Activated CD8-positive, alpha-beta memory T cell treated with anti-CD3 and anti-CD28 coated beads, Interleukin-2, amount 50 U/mL, for 1 hour (primary cell): Measurements from ENCODE around the gene GAPDHS.

ENCODE experiments used
- DNase-seq: peaks from one replicate; pipeline ENCODE4 v3.0.0-alpha.2; 2020; ENCODE audit errors: extremely low read depth

The GAPDHS gene

GRCh38 chr19:35533201-35533821 is at the start of gene GAPDHS:
GAPDHS (plus strand) TSS chr19:35533456; CDS start chr19:35533528, 72 bp downstream.
- no peak for DNase-seq

GRCh38 chr19:35484252-35485036 is 48.8 kb upstream of the GAPDHS start:
- no peak for DNase-seq

GRCh38 chr19:35486268-35486708 is 47.0 kb upstream of the GAPDHS start:
- no peak for DNase-seq

GRCh38 chr19:35487656-35488182 is 45.5 kb upstream of the GAPDHS start:
- DNase-seq, result no peak

GRCh38 chr19:35488677-35489076 is 44.6 kb upstream of the GAPDHS start:
- no peak for DNase-seq

GRCh38 chr19:35490364-35490763 is 42.9 kb upstream of the GAPDHS start, which contains the start of gene KRTDAP:
KRTDAP (minus strand) TSS chr19:35490464; CDS start chr19:35490442, 22 bp downstream.
- no peak for DNase-seq

GRCh38 chr19:35491836-35492360 is 41.4 kb upstream of the GAPDHS start:
- DNase-seq, result no peak

- DNase-seq, result no peak
Observed at GRCh38 chr19:35493971-35494370, 39.3 kb upstream of the GAPDHS start.

GRCh38 chr19:35495107-35496064 is 37.9 kb upstream of the GAPDHS start:
- DNase-seq, result peak; percentile 36

GRCh38 chr19:35497406-35497805 is 35.9 kb upstream of the GAPDHS start:
- DNase-seq, result no peak

GRCh38 chr19:35498220-35498619 is 35.0 kb upstream of the GAPDHS start:
- no peak for DNase-seq

GRCh38 chr19:35498984-35499527 is 34.2 kb upstream of the GAPDHS start:
- no peak for DNase-seq

- DNase-seq, result no peak
Observed at GRCh38 chr19:35500611-35501010, 32.6 kb upstream of the GAPDHS start.

GRCh38 chr19:35501684-35502083 is 31.6 kb upstream of the GAPDHS start:
- no peak for DNase-seq

- DNase-seq, result no peak
Observed at GRCh38 chr19:35502751-35503150, 30.5 kb upstream of the GAPDHS start.

- DNase-seq, result no peak
Observed at GRCh38 chr19:35506011-35506410, 27.2 kb upstream of the GAPDHS start.

GRCh38 chr19:35507561-35507960 is 25.7 kb upstream of the GAPDHS start:
- no peak for DNase-seq

- DNase-seq, result no peak
Observed at GRCh38 chr19:35508129-35508528, 25.1 kb upstream of the GAPDHS start.

GRCh38 chr19:35509018-35509652 is 24.1 kb upstream of the GAPDHS start:
- DNase-seq, result no peak

- peak; percentile 33 for DNase-seq
Observed at GRCh38 chr19:35509861-35510625, 23.2 kb upstream of the GAPDHS start.
